ENCODE measurements around the gene THSD8. TPM values are rescaled to one million over a fixed set of nuclear protein-coding genes. Genes with fewer than 3 reads are reported as not detected.
A peak's percentile ranks its signal among the peaks of the same experiment; 100 is the strongest.
"Not testable (repeated sequence)": the region's sequence is repeated elsewhere in the genome, so short reads cannot be mapped to it uniquely, and the experiment has no call there.

Gene THSD8
- total and polyA plus RNA-seq, 2 experiments from 2014 or later: 10.8 TPM; not detected in 1

DNA sequence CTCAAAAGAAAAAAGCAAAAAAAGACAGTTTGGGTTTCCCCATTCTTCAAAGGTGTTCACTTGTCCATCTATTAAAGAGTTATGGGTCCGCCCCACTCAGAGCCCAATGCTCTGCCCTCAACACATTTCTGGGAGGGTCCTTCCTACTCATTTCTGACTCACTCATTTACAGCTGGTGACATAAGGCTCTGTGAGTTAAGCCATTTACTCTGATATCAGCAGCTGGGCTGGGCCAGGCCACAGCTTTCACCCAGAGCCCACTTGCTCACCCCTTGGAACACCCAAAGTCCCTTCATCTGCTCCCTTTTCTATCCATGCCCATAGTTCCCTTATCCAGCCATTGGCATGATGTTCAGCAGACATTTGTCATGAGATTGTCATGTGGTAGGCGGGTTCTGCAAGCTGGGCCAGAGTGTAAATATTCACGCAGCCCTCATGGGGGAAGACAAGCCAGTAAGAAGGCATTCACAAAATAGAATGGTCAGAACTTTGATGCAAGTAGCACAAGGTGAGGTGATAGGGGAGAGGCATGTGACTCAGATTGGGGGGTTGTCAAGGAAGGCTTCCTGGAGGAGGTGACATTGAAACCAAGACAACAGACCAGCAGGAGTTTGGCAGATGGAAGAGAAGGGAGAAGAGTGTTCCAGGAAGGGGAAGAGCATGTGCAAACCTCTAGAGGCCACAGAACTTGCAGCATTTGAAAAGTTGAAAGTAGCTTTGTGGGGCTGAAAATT is 42.3 kb downstream of the THSD8 start:
- TF ChIP-seq EZH2phosphoT487 (IDR thresholded peaks at IDR 0.05; ENCODE audit: insufficient read depth, low read depth): no peak
- no peak for TF ChIP-seq EZH2 (IDR thresholded peaks at IDR 0.05; ENCODE audit: insufficient read depth, poor library complexity, severe bottlenecking)
- Histone ChIP-seq H3K4me2 (ENCODE audit: unreplicated experiment) (no peak overlapping the region), H3K79me2 (ENCODE audit: insufficient read depth) (no peaks in the 10 kb centered on the region), H3K27ac (no peak overlapping the region), H3K4me1 (ENCODE audit: insufficient read depth) (no peaks in the 10 kb centered on the region; the same call in 1 of the 2 replicates), H3K9ac (no peak overlapping the region), H3K9me3 (ENCODE audit: low read depth) (no peaks in the 10 kb centered on the region), H3K4me3 (no peak overlapping the region), H3K9me2 (ENCODE audit: insufficient read depth) (no peaks in the 10 kb centered on the region), H3F3A (ENCODE audit: insufficient read depth) (0 out of 2 replicates have a peak, but pooled peaks cover 4% of the 10 kb centered on the region), H3K36me3 (ENCODE audit: low read depth) (no peaks in the 10 kb centered on the region), H4K20me1 (ENCODE audit: insufficient read depth) (no peaks in the 10 kb centered on the region), H2AFZ (no peak overlapping the region), H3K27me3 (replicated peaks; ENCODE audit: insufficient read depth) (peaks cover 20% of the 10 kb centered on the region)
- in situ Hi-C loops (cut with MboI): no loop called here
- DNase-seq: no peak
- 46 to 67% methylated on average over 3 of the region's 3 CpGs for WGBS, 2 experiments (ENCODE audit: low coverage in 1 of 2, low lambda C conversion rate in 2 of 2, missing lambda C conversion rate in 2 of 2)

DNA sequence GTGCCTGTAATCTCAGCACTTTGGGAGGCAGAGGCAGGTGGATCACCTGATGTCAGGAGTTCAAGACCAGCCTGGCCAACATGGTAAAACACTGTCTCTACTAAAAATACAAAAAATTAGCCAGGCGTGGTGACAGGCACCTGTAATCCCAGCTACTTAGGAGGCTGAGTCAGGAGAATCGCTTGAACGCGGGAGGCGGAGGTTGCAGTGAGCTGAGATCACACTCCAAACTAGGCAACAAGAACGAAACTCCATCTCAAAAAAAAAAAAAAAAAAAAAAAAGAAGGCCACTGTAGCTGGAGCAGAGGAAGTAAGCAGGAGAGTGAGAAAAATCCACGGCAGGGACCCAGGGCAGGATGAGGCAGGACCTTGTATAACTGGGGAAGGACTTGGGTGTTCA is 44.7 kb downstream of the THSD8 start:
- H3K79me2 ChIP-seq (ENCODE audit: insufficient read depth); H3F3A ChIP-seq (ENCODE audit: insufficient read depth); H4K20me1 ChIP-seq (ENCODE audit: insufficient read depth); H3K4me1 ChIP-seq (ENCODE audit: insufficient read depth); DNase-seq; in situ Hi-C loops (cut with MboI); H3K9me3 ChIP-seq (ENCODE audit: low read depth); H3K9ac ChIP-seq; H2AFZ ChIP-seq; H3K27me3 ChIP-seq (replicated peaks; ENCODE audit: insufficient read depth); H3K4me2 ChIP-seq (ENCODE audit: unreplicated experiment); H3K27ac ChIP-seq; H3K36me3 ChIP-seq (ENCODE audit: low read depth); H3K4me3 ChIP-seq; H3K9me2 ChIP-seq (ENCODE audit: insufficient read depth): not testable (repeated sequence)
- WGBS, 2 experiments (ENCODE audit: low coverage in 1 of 2, low lambda C conversion rate in 2 of 2, missing lambda C conversion rate in 2 of 2): 63 to 67% methylated on average over 7 of the region's 7 CpGs

DNA sequence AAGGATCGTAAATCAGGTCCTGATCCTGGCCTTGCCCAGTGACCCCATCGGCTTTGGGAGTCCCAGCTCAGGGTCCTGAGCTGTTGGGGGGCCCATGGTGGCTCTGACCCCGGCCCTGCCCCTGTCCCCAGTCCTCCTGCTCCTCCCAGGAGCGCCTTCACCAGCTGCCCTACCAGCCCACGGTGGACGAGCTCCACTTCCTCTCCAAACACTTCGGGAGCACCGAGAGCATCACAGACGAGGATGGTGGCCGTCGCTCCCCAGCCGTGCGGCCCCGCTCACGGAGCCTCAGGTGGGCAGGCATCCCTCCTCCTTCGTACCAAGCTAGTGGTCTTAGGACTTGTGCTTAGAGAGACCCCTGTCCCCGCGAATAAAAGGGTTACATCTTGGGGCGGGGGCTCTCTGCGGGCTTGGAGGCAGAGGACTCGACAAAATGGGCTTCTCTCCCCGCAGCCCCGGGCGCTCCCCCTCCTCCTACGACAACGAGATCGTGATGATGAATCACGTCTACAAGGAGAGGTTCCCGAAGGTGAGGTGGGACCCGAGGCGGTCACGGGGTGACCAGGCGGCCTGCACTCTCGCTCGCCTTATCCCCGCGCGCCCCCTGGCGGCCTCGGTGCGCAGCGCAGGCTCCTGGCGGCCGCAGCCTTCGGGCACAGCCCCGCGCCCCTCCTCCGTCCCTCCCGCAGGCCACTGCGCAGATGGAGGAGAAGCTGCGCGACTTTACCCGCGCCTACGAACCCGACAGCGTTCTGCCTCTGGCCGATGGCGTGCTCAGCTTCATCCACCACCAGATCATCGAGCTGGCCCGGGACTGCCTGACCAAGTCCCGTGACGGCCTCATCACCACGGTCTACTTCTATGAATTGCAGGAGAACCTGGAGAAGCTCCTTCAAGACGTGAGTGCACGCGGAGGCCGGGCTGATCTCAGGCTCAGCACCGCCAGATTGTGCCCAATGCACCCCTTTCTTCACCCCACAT is 45.6 kb downstream of the THSD8 start:
- no peaks in the 10 kb centered on the region for H3K4me1 ChIP-seq (ENCODE audit: insufficient read depth)
- peak overlapping the region; percentile 29; the same call in 1 of the 2 replicates for H3K9ac ChIP-seq
- no peaks in the 10 kb centered on the region for H3F3A ChIP-seq (ENCODE audit: insufficient read depth)
- no peaks in the 10 kb centered on the region for H3K27me3 ChIP-seq (replicated peaks; ENCODE audit: insufficient read depth)
- no peaks in the 10 kb centered on the region for H3K9me3 ChIP-seq (ENCODE audit: low read depth)
- 10% methylated on average over 69 of the region's 69 CpGs for WGBS, 2 experiments (ENCODE audit: low coverage in 1 of 2, low lambda C conversion rate in 2 of 2, missing lambda C conversion rate in 2 of 2)
- in situ Hi-C loops (cut with MboI): no loop called here
- no peaks in the 10 kb centered on the region for H4K20me1 ChIP-seq (ENCODE audit: insufficient read depth)
- no peaks in the 10 kb centered on the region for H3K79me2 ChIP-seq (ENCODE audit: insufficient read depth)
- H3K4me2 ChIP-seq (ENCODE audit: unreplicated experiment): peak overlapping the region; percentile 77
- peak; percentile 87 for DNase-seq
- H2AFZ ChIP-seq: peak overlapping the region; percentile 73
- H3K27ac ChIP-seq: no peak overlapping the region
- no peaks in the 10 kb centered on the region for H3K9me2 ChIP-seq (ENCODE audit: insufficient read depth)
- H3K36me3 ChIP-seq (ENCODE audit: low read depth): no peaks in the 10 kb centered on the region
- TF ChIP-seq EZH2phosphoT487 (IDR thresholded peaks at IDR 0.05; ENCODE audit: insufficient read depth, low read depth) (no peak), EZH2 (IDR thresholded peaks at IDR 0.05; ENCODE audit: insufficient read depth, poor library complexity, severe bottlenecking) (no peak)
- H3K4me3 ChIP-seq: peak overlapping the region; percentile 59

Small RNA genes lying within 50 kb of the gene (microRNA-seq; reads per million reads assigned to microRNA genes)
- gene MIR5684 (ENCODE audit: borderline number of aligned reads) (not detected), gene MIR6794 (ENCODE audit: borderline number of aligned reads) (not detected)

Small RNA genes lying within 50 kb of the gene (small RNA-seq; reads per million reads assigned to genes)
- not detected for gene MIR5684 (ENCODE audit: low read depth, low replicate concordance)
- not detected for gene MIR6794 (ENCODE audit: low read depth, low replicate concordance)

Other genes starting within 250 kb of the THSD8 start
- gene ZNF490, start 191.3 kb upstream of the THSD8 start, total RNA-seq (2014; rRNA removed; shearing (Covaris generic)): 4.0 and 11.8 TPM in 2 replicates
- gene ZNF490, start 191.3 kb upstream of the THSD8 start, polyA plus RNA-seq (2016; fragmentation: Nextera tagmentation; extraction: Ambion mirVana): 2.6 and 2.7 TPM in 2 replicates
- 11.6 and 11.9 TPM in 2 replicates for gene ZNF791, start 191.1 kb upstream of the THSD8 start, total RNA-seq (2014; rRNA removed; shearing (Covaris generic))
- 12.6 and 14.5 TPM in 2 replicates for gene ZNF791, start 191.1 kb upstream of the THSD8 start, polyA plus RNA-seq (2016; fragmentation: Nextera tagmentation; extraction: Ambion mirVana)
- gene MAN2B1, start 135.3 kb upstream of the THSD8 start, total RNA-seq (2014; rRNA removed; shearing (Covaris generic)): 56.5 and 81.7 TPM in 2 replicates
- 37.1 and 40.6 TPM in 2 replicates for gene MAN2B1, start 135.3 kb upstream of the THSD8 start, polyA plus RNA-seq (2016; fragmentation: Nextera tagmentation; extraction: Ambion mirVana)
- 8.2 and 9.4 TPM in 2 replicates for gene WDR83, start 135.3 kb upstream of the THSD8 start, total RNA-seq (2014; rRNA removed; shearing (Covaris generic))
- 12.7 and 13.1 TPM in 2 replicates for gene WDR83, start 135.3 kb upstream of the THSD8 start, polyA plus RNA-seq (2016; fragmentation: Nextera tagmentation; extraction: Ambion mirVana)
- 68.4 and 104 TPM in 2 replicates for gene DHPS, start 120.2 kb upstream of the THSD8 start, total RNA-seq (2014; rRNA removed; shearing (Covaris generic))
- 50.9 and 56.0 TPM in 2 replicates for gene DHPS, start 120.2 kb upstream of the THSD8 start, polyA plus RNA-seq (2016; fragmentation: Nextera tagmentation; extraction: Ambion mirVana)
- gene GNG14, start 114.1 kb upstream of the THSD8 start, total RNA-seq (2014; rRNA removed; shearing (Covaris generic)): not detected in 2 replicates
- gene GNG14, start 114.1 kb upstream of the THSD8 start, polyA plus RNA-seq (2016; fragmentation: Nextera tagmentation; extraction: Ambion mirVana): not detected in 2 replicates
- 13.8 and 22.3 TPM in 2 replicates for gene FBXW9, start 105.4 kb upstream of the THSD8 start, total RNA-seq (2014; rRNA removed; shearing (Covaris generic))
- gene FBXW9, start 105.4 kb upstream of the THSD8 start, polyA plus RNA-seq (2016; fragmentation: Nextera tagmentation; extraction: Ambion mirVana): 14.2 TPM in 2 replicates
- gene TNPO2, start 78.1 kb upstream of the THSD8 start, total RNA-seq (2014; rRNA removed; shearing (Covaris generic)): 30.9 and 34.3 TPM in 2 replicates
- gene TNPO2, start 78.1 kb upstream of the THSD8 start, polyA plus RNA-seq (2016; fragmentation: Nextera tagmentation; extraction: Ambion mirVana): 13.2 and 13.3 TPM in 2 replicates
- 202 and 210 TPM in 2 replicates for gene TRIR, start 67.4 kb upstream of the THSD8 start, total RNA-seq (2014; rRNA removed; shearing (Covaris generic))
- 162 and 170 TPM in 2 replicates for gene TRIR, start 67.4 kb upstream of the THSD8 start, polyA plus RNA-seq (2016; fragmentation: Nextera tagmentation; extraction: Ambion mirVana)
- gene GET3, start 64.6 kb upstream of the THSD8 start, total RNA-seq (2014; rRNA removed; shearing (Covaris generic)): 81.3 and 110 TPM in 2 replicates
- gene GET3, start 64.6 kb upstream of the THSD8 start, polyA plus RNA-seq (2016; fragmentation: Nextera tagmentation; extraction: Ambion mirVana): 106 and 111 TPM in 2 replicates
- gene BEST2, start 50.3 kb upstream of the THSD8 start, total RNA-seq (2014; rRNA removed; shearing (Covaris generic)): not detected in 2 replicates
- not detected in 2 replicates for gene BEST2, start 50.3 kb upstream of the THSD8 start, polyA plus RNA-seq (2016; fragmentation: Nextera tagmentation; extraction: Ambion mirVana)
- 17.1 TPM in 2 replicates for gene HOOK2, start 26.5 kb upstream of the THSD8 start, total RNA-seq (2014; rRNA removed; shearing (Covaris generic))
- gene HOOK2, start 26.5 kb upstream of the THSD8 start, polyA plus RNA-seq (2016; fragmentation: Nextera tagmentation; extraction: Ambion mirVana): 11.8 and 12.4 TPM in 2 replicates
- gene JUNB, start 10.6 kb upstream of the THSD8 start, total RNA-seq (2014; rRNA removed; shearing (Covaris generic)): 159 and 195 TPM in 2 replicates
- 95.1 and 96.2 TPM in 2 replicates for gene JUNB, start 10.6 kb upstream of the THSD8 start, polyA plus RNA-seq (2016; fragmentation: Nextera tagmentation; extraction: Ambion mirVana)
- 230 TPM in 2 replicates for gene PRDX2, start 269 bp upstream of the THSD8 start, total RNA-seq (2014; rRNA removed; shearing (Covaris generic))
- 252 TPM in 2 replicates for gene PRDX2, start 269 bp upstream of the THSD8 start, polyA plus RNA-seq (2016; fragmentation: Nextera tagmentation; extraction: Ambion mirVana)
- gene RNASEH2A, start 4.5 kb downstream of the THSD8 start, total RNA-seq (2014; rRNA removed; shearing (Covaris generic)): 8.2 and 16.9 TPM in 2 replicates
- 23.8 and 32.3 TPM in 2 replicates for gene RNASEH2A, start 4.5 kb downstream of the THSD8 start, polyA plus RNA-seq (2016; fragmentation: Nextera tagmentation; extraction: Ambion mirVana)
- gene RTBDN, start 32.5 kb downstream of the THSD8 start, total RNA-seq (2014; rRNA removed; shearing (Covaris generic)): not detected in 2 replicates
- gene RTBDN, start 32.5 kb downstream of the THSD8 start, polyA plus RNA-seq (2016; fragmentation: Nextera tagmentation; extraction: Ambion mirVana): not detected in 2 replicates
- gene MAST1, start 36.4 kb downstream of the THSD8 start, total RNA-seq (2014; rRNA removed; shearing (Covaris generic)): 1.8 TPM in 1 of 2 replicates, not detected in the other
- 0.24 TPM in 1 of 2 replicates, not detected in the other for gene MAST1, start 36.4 kb downstream of the THSD8 start, polyA plus RNA-seq (2016; fragmentation: Nextera tagmentation; extraction: Ambion mirVana)
- gene DNASE2, start 79.4 kb downstream of the THSD8 start, total RNA-seq (2014; rRNA removed; shearing (Covaris generic)): 35.4 and 40.9 TPM in 2 replicates
- 51.7 and 52.4 TPM in 2 replicates for gene DNASE2, start 79.4 kb downstream of the THSD8 start, polyA plus RNA-seq (2016; fragmentation: Nextera tagmentation; extraction: Ambion mirVana)
- gene KLF1, start 85.1 kb downstream of the THSD8 start, total RNA-seq (2014; rRNA removed; shearing (Covaris generic)): 0.11 TPM in 1 of 2 replicates, not detected in the other
- not detected in 2 replicates for gene KLF1, start 85.1 kb downstream of the THSD8 start, polyA plus RNA-seq (2016; fragmentation: Nextera tagmentation; extraction: Ambion mirVana)
- 22.5 and 30.0 TPM in 2 replicates for gene GCDH, start 89.1 kb downstream of the THSD8 start, total RNA-seq (2014; rRNA removed; shearing (Covaris generic))
- 20.0 and 20.7 TPM in 2 replicates for gene GCDH, start 89.1 kb downstream of the THSD8 start, polyA plus RNA-seq (2016; fragmentation: Nextera tagmentation; extraction: Ambion mirVana)
- gene SYCE2, start 117.2 kb downstream of the THSD8 start, total RNA-seq (2014; rRNA removed; shearing (Covaris generic)): 0.25 TPM in 1 of 2 replicates, not detected in the other
- 0.49 and 0.56 TPM in 2 replicates for gene SYCE2, start 117.2 kb downstream of the THSD8 start, polyA plus RNA-seq (2016; fragmentation: Nextera tagmentation; extraction: Ambion mirVana)
- gene FARSA, start 131.6 kb downstream of the THSD8 start, total RNA-seq (2014; rRNA removed; shearing (Covaris generic)): 33.5 and 39.2 TPM in 2 replicates
- 79.9 and 83.4 TPM in 2 replicates for gene FARSA, start 131.6 kb downstream of the THSD8 start, polyA plus RNA-seq (2016; fragmentation: Nextera tagmentation; extraction: Ambion mirVana)
- 1,238 and 1,432 TPM in 2 replicates for gene CALR, start 136.5 kb downstream of the THSD8 start, total RNA-seq (2014; rRNA removed; shearing (Covaris generic))
- gene CALR, start 136.5 kb downstream of the THSD8 start, polyA plus RNA-seq (2016; fragmentation: Nextera tagmentation; extraction: Ambion mirVana): 1,015 and 1,067 TPM in 2 replicates
- gene RAD23A, start 143.8 kb downstream of the THSD8 start, total RNA-seq (2014; rRNA removed; shearing (Covaris generic)): 88.5 and 107 TPM in 2 replicates
- 177 and 182 TPM in 2 replicates for gene RAD23A, start 143.8 kb downstream of the THSD8 start, polyA plus RNA-seq (2016; fragmentation: Nextera tagmentation; extraction: Ambion mirVana)
- gene GADD45GIP1, start 155.2 kb downstream of the THSD8 start, total RNA-seq (2014; rRNA removed; shearing (Covaris generic)): 41.6 and 48.4 TPM in 2 replicates
- 132 and 136 TPM in 2 replicates for gene GADD45GIP1, start 155.2 kb downstream of the THSD8 start, polyA plus RNA-seq (2016; fragmentation: Nextera tagmentation; extraction: Ambion mirVana)
- gene DAND5, start 167.5 kb downstream of the THSD8 start, total RNA-seq (2014; rRNA removed; shearing (Covaris generic)): not detected in 2 replicates
- not detected in 2 replicates for gene DAND5, start 167.5 kb downstream of the THSD8 start, polyA plus RNA-seq (2016; fragmentation: Nextera tagmentation; extraction: Ambion mirVana)
- 71.0 and 81.4 TPM in 2 replicates for gene NFIX, start 193.4 kb downstream of the THSD8 start, total RNA-seq (2014; rRNA removed; shearing (Covaris generic))
- gene NFIX, start 193.4 kb downstream of the THSD8 start, polyA plus RNA-seq (2016; fragmentation: Nextera tagmentation; extraction: Ambion mirVana): 59.2 and 60.8 TPM in 2 replicates

Measured in GM23248 (cell line).